Measurements from ENCODE around the gene GGT6.
"Not testable (repeated sequence)": the region's sequence is repeated elsewhere in the genome, so short reads cannot be mapped to it uniquely, and the experiment has no call there.

GGT6 gene

GRCh38 chr17:4590981-4591453 is 30.6 kb upstream of the GGT6 start:
- DNase-seq, result no peak

- not testable (repeated sequence) for DNase-seq
Measured at GRCh38 chr17:4590042-4590441, 29.7 kb upstream of the GGT6 start.

- DNase-seq, result no peak
Measured at GRCh38 chr17:4588898-4589625, 28.7 kb upstream of the GGT6 start.

- no peak for DNase-seq
Measured at GRCh38 chr17:4588391-4588790, 28.0 kb upstream of the GGT6 start.

GRCh38 chr17:4587803-4588202 is 27.4 kb upstream of the GGT6 start:
- DNase-seq, result no peak

GRCh38 chr17:4587195-4587594 is 26.8 kb upstream of the GGT6 start:
- DNase-seq, result no peak

- no peak for DNase-seq
Measured at GRCh38 chr17:4586043-4586442, 25.7 kb upstream of the GGT6 start.

GRCh38 chr17:4585638-4585994 is 25.2 kb upstream of the GGT6 start:
- DNase-seq, result no peak

- DNase-seq, result no peak
Measured at GRCh38 chr17:4584917-4585637, 24.7 kb upstream of the GGT6 start.

- DNase-seq, result no peak
Measured at GRCh38 chr17:4584101-4584916, 23.9 kb upstream of the GGT6 start, which contains the start of gene SMTNL2. SMTNL2 (plus strand) TSS chr17:4584529; CDS start chr17:4584606, 77 bp downstream.

GRCh38 chr17:4583782-4584100 is 23.4 kb upstream of the GGT6 start:
- DNase-seq, result no peak

- DNase-seq, result no peak
Measured at GRCh38 chr17:4583206-4583605, 22.8 kb upstream of the GGT6 start.

GRCh38 chr17:4582691-4583090 is 22.3 kb upstream of the GGT6 start:
- no peak for DNase-seq

GRCh38 chr17:4582101-4582501 is 21.7 kb upstream of the GGT6 start:
- no peak for DNase-seq

- DNase-seq, result no peak
Measured at GRCh38 chr17:4580291-4580690, 19.9 kb upstream of the GGT6 start.

GRCh38 chr17:4579678-4580077 is 19.3 kb upstream of the GGT6 start:
- no peak for DNase-seq

- not testable (repeated sequence) for DNase-seq
Measured at GRCh38 chr17:4578349-4578748, 18.0 kb upstream of the GGT6 start.

GRCh38 chr17:4577386-4577993 is 17.1 kb upstream of the GGT6 start:
- no peak for DNase-seq

- DNase-seq, result no peak
Measured at GRCh38 chr17:4576729-4577322, 16.4 kb upstream of the GGT6 start.

- DNase-seq, result no peak
Measured at GRCh38 chr17:4576161-4576558, 15.8 kb upstream of the GGT6 start.

- no peak for DNase-seq
Measured at GRCh38 chr17:4574448-4575045, 14.2 kb upstream of the GGT6 start.

GRCh38 chr17:4573669-4574068 is 13.3 kb upstream of the GGT6 start:
- DNase-seq, result no peak

Data from NCI-H187 (cell line).